Gastroesophageal sphincter (tissue), 3 donors: Measurements from ENCODE around the gene GNA14.

Source experiments
- CTCF ChIP-seq, 4 experiments: fragments of 200-600 bp in 2 of 4; fragments of 450-650 bp in 2 of 4; sonication (generic) in 1 of 4; IDR thresholded peaks; one replicate each; pipeline ENCODE4 v1.5.1; 2017 to 2019; ENCODE audit warnings: antibody characterized with exemption in 4 of 4, mild to moderate bottlenecking in 2 of 4, moderate library complexity in 2 of 4
- EP300 ChIP-seq: sonication (generic); formaldehyde crosslinking; IDR thresholded peaks from one replicate; pipeline ENCODE4 v1.6.1; 2017; ENCODE audit warnings: antibody characterized with exemption, mild to moderate bottlenecking
- POLR2A ChIP-seq, 2 donors: fragments of 450-650 bp; IDR thresholded peaks; one replicate each; pipeline ENCODE4 v1.6.1; 2017; ENCODE audit warnings: antibody characterized with exemption in 2 of 2, mild to moderate bottlenecking in 2 of 2, moderate library complexity in 1 of 2

GRCh38 chr9:77523891-77524290 lies 124.2 kb downstream of the GNA14 start:
- TF ChIP-seq CTCF (IDR thresholded peaks at IDR 0.05) (no peak), POLR2A (IDR thresholded peaks at IDR 0.05) (no peak), EP300 (no peak)
